Peyer's patch (tissue), 4 donors: ENCODE measurements around the gene PSAP. TPM values are rescaled to one million over a fixed set of nuclear protein-coding genes. Genes with fewer than 3 reads are reported as not detected.

Experiments
- DNase-seq, 3 donors: peaks; one replicate each; pipeline ENCODE4 v3.0.0-alpha.2; 2017 to 2019
- H3K27ac ChIP-seq, 4 donors: fragments of 200-600 bp; sonication (generic); one replicate each; pipeline ENCODE4 v1.5.1; 2016 to 2019
- H3K27me3 ChIP-seq, 2 donors: fragments of 200-600 bp; sonication (generic); one replicate each; pipeline ENCODE4 v1.5.1; 2019
- H3K36me3 ChIP-seq, 3 donors: fragments of 200-600 bp; sonication (generic); one replicate each; pipeline ENCODE4 v1.5.1; 2016 to 2019
- H3K4me1 ChIP-seq, 4 donors: fragments of 200-600 bp; sonication (generic); one replicate each; pipeline ENCODE4 v1.5.1; 2016 to 2019
- H3K4me3 ChIP-seq, 4 donors: fragments of 200-600 bp; sonication (generic); 1 replicate in 3 of 4; 2 replicates in 1 of 4; pipeline ENCODE4 v1.5.1; 2016 to 2019; ENCODE audit warnings: mild to moderate bottlenecking in 1 of 4
- H3K9me3 ChIP-seq, 4 donors: fragments of 200-600 bp; sonication (generic); one replicate each; pipeline ENCODE4 v1.5.1; 2016 to 2019; ENCODE audit warnings: mild to moderate bottlenecking in 1 of 4
- POLR2A ChIP-seq, 2 donors: fragments of 450-650 bp; IDR thresholded peaks; one replicate each; pipeline ENCODE4 v1.5.1; 2017; ENCODE audit warnings: antibody characterized with exemption in 2 of 2, mild to moderate bottlenecking in 2 of 2, moderate library complexity in 2 of 2
- total RNA-seq, 4 donors: library from RNA; depleted of rRNA; stranded (reverse); fragments of >200 nt; gene quantifications; one replicate each; pipeline ENCODE4 v1.1.0, GENCODE V29; 2016
- TF ChIP-seq, protein P1 (sequence below), 6 experiments: fragments of 450-650 bp in 4 of 6; fragments of 200-600 bp in 2 of 6; sonication (generic) in 1 of 6; IDR thresholded peaks; one replicate each; pipeline ENCODE4 v1.5.1; 2017 to 2019; ENCODE audit warnings: antibody characterized with exemption in 6 of 6, mild to moderate bottlenecking in 3 of 6, moderate library complexity in 1 of 6

PSAP gene
- total RNA-seq, 4 donors from 2014 or later, result 193 to 647 (median 491) TPM

DNA sequence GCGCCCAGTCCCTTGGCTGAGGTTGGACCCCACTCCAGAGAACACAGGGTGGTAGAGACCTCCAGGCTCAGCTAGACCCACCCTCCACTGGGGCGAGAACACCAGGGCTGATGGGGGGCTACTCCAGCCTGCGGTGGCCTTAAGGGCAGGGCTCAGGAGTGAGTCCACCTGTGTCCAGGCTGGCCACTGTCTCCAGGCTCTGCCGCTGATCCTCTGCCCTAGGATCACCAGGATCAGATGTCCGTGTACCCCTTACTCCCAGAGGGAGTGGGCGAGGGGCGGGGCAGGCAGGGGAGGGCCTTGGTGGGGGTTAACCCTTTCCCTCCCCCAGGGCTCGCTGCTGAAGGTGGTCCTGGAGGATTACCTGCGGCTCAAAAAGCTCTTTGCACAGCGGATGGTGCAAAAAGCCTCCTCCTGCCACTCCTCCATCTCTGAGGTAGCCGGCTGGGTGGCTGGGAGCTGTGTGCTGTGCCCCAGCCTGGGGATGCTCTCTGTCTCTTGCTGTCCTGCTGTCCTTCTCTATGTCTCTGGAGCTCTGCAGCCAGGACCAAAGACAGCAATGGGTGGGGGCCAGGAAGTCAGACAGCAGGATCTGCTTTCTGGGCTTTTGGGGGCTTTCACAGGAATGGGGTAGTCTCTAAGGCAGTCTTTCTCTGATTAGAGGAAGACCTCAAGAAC is 38.0 kb downstream of the PSAP start:
- no peak for DNase-seq
- Histone ChIP-seq H3K27ac (no peak overlapping the region), H3K9me3 (no peaks in the 10 kb centered on the region), H3K4me3 (no peak overlapping the region), H3K4me1 (peaks cover 0 to 9% (median 0%) of the 10 kb centered on the region in 4 donors), H3K27me3 (no peaks in the 10 kb centered on the region), H3K36me3 (peaks cover 0 to 33% (median 0%) of the 10 kb centered on the region in 3 donors)
- TF ChIP-seq, protein P1, sequence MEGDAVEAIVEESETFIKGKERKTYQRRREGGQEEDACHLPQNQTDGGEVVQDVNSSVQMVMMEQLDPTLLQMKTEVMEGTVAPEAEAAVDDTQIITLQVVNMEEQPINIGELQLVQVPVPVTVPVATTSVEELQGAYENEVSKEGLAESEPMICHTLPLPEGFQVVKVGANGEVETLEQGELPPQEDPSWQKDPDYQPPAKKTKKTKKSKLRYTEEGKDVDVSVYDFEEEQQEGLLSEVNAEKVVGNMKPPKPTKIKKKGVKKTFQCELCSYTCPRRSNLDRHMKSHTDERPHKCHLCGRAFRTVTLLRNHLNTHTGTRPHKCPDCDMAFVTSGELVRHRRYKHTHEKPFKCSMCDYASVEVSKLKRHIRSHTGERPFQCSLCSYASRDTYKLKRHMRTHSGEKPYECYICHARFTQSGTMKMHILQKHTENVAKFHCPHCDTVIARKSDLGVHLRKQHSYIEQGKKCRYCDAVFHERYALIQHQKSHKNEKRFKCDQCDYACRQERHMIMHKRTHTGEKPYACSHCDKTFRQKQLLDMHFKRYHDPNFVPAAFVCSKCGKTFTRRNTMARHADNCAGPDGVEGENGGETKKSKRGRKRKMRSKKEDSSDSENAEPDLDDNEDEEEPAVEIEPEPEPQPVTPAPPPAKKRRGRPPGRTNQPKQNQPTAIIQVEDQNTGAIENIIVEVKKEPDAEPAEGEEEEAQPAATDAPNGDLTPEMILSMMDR (IDR thresholded peaks at IDR 0.05), result no peak
- no peak for TF ChIP-seq POLR2A (IDR thresholded peaks at IDR 0.05)

DNA sequence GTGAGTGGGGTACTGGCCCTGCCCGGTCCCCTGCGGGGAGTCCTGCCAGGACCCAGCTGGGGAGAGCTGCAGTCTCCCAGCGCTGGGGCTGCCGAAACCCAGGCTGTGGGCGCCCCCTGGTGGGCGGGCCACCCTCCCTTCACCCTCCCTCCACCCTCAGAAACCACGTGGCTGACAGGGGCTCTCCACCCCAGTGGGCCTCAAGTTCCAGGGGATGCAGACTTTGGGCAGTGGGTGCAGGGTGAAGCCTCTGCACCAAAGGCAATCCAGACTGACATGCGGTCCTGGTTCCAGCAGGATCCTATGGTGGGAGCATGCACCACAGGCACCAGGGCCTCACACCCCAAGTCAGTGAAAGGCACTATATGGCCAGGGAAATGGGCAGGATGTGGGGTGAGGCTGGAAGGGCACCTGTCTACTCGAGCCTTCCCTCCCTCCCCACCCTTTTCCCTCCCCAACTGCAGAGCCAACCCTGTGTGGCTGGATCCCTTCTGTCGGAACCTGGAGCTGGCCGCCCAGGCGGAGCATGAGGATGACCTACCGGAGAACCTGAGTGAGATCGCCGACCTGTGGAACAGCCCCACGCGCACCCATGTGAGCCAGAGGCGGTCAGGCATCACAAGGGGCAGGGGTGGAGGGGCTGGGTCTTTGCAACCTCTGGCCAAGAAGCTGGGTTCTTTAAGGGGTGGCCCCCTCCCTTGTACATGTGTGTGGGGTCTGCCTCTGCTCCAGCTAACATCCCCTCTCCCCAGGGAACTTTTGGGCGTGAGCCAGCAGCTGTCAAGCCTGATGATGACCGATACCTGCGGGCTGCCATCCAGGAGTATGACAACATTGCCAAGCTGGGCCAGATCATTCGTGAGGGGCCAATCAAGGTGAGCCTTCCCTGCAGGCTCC is 38.8 kb downstream of the PSAP start:
- Histone ChIP-seq H3K4me3 (no peak overlapping the region), H3K4me1 (peaks cover 0 to 9% (median 0%) of the 10 kb centered on the region in 4 donors), H3K36me3 (peaks cover 0 to 25% (median 0%) of the 10 kb centered on the region in 3 donors), H3K9me3 (no peaks in the 10 kb centered on the region), H3K27me3 (no peaks in the 10 kb centered on the region), H3K27ac (no peak overlapping the region)
- TF ChIP-seq POLR2A (IDR thresholded peaks at IDR 0.05), result no peak
- TF ChIP-seq, protein P1 (IDR thresholded peaks at IDR 0.05), result peak; percentile 86 to 91 (median 90)
- peak; percentile 70 to 90 (median 85) for DNase-seq

DNA sequence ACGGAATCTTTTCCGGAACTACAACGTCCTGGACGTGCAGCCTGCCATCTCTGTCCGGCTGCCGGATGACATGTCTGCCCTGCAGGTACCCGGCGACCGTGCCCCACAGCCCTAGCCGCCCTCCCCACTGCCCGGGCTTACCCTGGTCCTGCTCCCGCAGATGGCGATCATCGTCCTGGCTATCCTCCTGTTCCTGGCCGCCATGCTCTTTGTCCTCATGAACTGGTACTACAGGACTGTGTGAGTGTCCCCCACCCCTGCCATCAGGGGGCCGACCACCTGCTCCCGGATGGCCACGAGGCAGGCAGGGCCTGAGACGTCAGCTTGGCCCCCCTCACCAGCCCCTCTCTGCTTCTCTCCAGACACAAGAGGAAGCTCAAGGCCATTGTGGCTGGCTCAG is 39.7 kb downstream of the PSAP start:
- no peak for TF ChIP-seq POLR2A (IDR thresholded peaks at IDR 0.05)
- TF ChIP-seq, protein P1 (IDR thresholded peaks at IDR 0.05), result no peak
- H3K9me3 ChIP-seq, result no peaks in the 10 kb centered on the region
- H3K27ac ChIP-seq, result no peak overlapping the region
- DNase-seq, result no peak
- no peak overlapping the region for H3K4me3 ChIP-seq
- no peaks in the 10 kb centered on the region for H3K27me3 ChIP-seq
- H3K36me3 ChIP-seq, result peaks cover 0 to 16% (median 0%) of the 10 kb centered on the region in 3 donors
- H3K4me1 ChIP-seq, result peaks cover 0 to 9% (median 0%) of the 10 kb centered on the region in 4 donors

DNA sequence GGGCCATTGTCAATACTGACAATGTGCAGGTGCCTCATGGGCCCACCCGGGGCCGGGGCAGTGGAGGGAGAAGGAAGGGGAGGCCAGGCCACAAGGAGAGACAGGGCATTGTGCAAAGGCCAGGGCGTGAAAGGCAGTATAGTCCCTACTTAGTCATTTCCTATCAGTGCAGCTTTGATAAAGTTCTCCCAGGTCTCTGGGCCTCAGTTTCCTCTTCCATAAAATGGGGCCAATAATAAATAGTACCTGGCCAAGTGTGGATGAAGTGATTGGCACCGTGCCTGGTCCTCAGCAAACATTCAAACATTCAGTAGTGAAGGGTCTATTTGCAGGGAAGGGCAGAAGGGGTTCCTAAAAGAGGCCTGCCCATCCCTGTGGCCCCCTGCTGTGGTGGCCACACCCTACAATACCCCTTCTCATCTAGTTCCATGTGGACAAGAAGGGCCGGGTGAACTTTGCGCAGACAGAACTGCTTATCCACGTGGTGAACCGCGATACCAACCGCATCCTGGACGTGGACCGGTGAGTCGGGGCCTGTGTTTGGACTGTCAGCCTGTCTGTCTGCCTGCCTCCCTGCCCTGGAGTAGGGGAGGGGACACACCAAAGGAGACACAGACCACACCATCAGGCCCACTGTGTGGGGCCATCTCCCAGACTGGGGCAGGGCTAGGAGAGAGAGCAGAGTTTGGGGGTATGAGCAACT is 40.9 kb downstream of the PSAP start:
- H3K4me1 ChIP-seq, result peaks cover 0 to 9% (median 2%) of the 10 kb centered on the region in 4 donors
- no peak for DNase-seq
- no peak for TF ChIP-seq POLR2A (IDR thresholded peaks at IDR 0.05)
- TF ChIP-seq, protein P1 (IDR thresholded peaks at IDR 0.05), result no peak
- H3K4me3 ChIP-seq, result no peak overlapping the region
- peaks cover 0 to 4% (median 0%) of the 10 kb centered on the region in 3 donors for H3K36me3 ChIP-seq
- no peaks in the 10 kb centered on the region for H3K27me3 ChIP-seq
- H3K9me3 ChIP-seq, result no peaks in the 10 kb centered on the region
- H3K27ac ChIP-seq, result no peak overlapping the region

DNA sequence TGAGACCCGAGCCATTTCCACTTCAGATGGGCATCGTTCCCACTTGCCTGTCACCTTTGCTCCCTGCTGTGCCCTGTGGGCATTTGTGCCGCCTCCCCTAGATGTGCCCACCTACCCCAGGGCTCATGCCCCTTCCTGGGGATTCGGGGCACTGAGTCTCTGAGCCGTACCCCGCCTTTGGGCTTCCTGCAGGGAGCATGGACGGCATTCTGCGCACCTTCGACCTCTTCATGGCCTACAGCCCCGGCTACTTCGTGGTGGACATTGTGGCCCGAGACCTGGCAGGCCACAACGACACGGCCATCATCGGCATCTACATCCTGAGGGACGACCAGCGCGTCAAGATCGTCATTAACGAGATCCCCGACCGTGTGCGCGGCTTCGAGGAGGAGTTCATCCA is 41.4 kb downstream of the PSAP start:
- Histone ChIP-seq H3K9me3 (no peaks in the 10 kb centered on the region), H3K36me3 (no peaks in the 10 kb centered on the region), H3K27me3 (no peaks in the 10 kb centered on the region), H3K27ac (no peak overlapping the region), H3K4me3 (no peak overlapping the region), H3K4me1 (peaks cover 0 to 9% (median 2%) of the 10 kb centered on the region in 4 donors)
- DNase-seq, result no peak
- no peak for TF ChIP-seq POLR2A (IDR thresholded peaks at IDR 0.05)
- TF ChIP-seq, protein P1 (IDR thresholded peaks at IDR 0.05), result no peak
